Endothelial cell of umbilical vein (primary cell): ENCODE measurements around the gene CRACR2A. TPM values are rescaled to one million over a fixed set of nuclear protein-coding genes. Genes with fewer than 3 reads are reported as not detected.

Source experiments
- BruUV-seq: library from RNA; stranded (reverse); fragments of 400-500 nt; replicated peaks from 2 replicates; lab custom pipeline; 2021; lab: Mats Ljungman, UMichigan
- CTCF ChIA-PET: fragments of 300-600, 350-600 bp; sonication (Branson Sonifier 250); formaldehyde crosslinking; loops from one replicate; lab custom pipeline; 2021; ENCODE audit warnings: antibody characterized with exemption, inconsistent platforms; lab: Charles Lee
- POLR2A ChIA-PET: fragments of 300-600, 350-600 bp; sonication (Branson Sonifier 250); formaldehyde crosslinking; loops from one replicate; lab custom pipeline; 2021; ENCODE audit warnings: antibody characterized with exemption, inconsistent platforms; lab: Charles Lee
- DNase-seq: peaks from one replicate; pipeline ENCODE4 v3.0.0-alpha.2; 2011; ENCODE audit warnings: low read depth, low spot score
- FAIRE-seq: peaks from 2 replicates; lab custom pipeline; 2011; peaks lifted over from hg19 to GRCh38; lab: Jason Lieb, UNC
- H2AFZ ChIP-seq: 2 replicates; pipeline ENCODE4 v1.6.0; 2012; ENCODE audit warnings: low read depth, low read length, control low read depth, inconsistent platforms
- H3K27ac ChIP-seq: 2 replicates; pipeline ENCODE4 v1.5.1; 2011; ENCODE audit warnings: low read depth, mild to moderate bottlenecking, control low read depth, low read length, moderate library complexity; ENCODE audit not compliant: insufficient read depth
- H3K27me3 ChIP-seq, 2 experiments: 2 replicates each; pipeline versions ENCODE4 v1.6.0 to v1.6.1; 2011; ENCODE audit warnings: low read length in 2 of 2, mixed read lengths in 1 of 2; ENCODE audit not compliant: control insufficient read depth in 2 of 2, insufficient read depth in 2 of 2
- H3K36me3 ChIP-seq, 2 experiments: 2 replicates in 1 of 2; 3 replicates in 1 of 2; pipeline ENCODE4 v1.5.1; 2011; ENCODE audit warnings: low read length in 2 of 2, mild to moderate bottlenecking in 1 of 2, moderate library complexity in 1 of 2; ENCODE audit not compliant: control insufficient read depth in 2 of 2, insufficient read depth in 2 of 2; ENCODE audit errors: extremely low read depth in 1 of 2
- H3K4me1 ChIP-seq: 3 replicates; pipeline ENCODE4 v1.5.1; 2011; ENCODE audit warnings: mild to moderate bottlenecking, low read length; ENCODE audit not compliant: control insufficient read depth, insufficient read depth; ENCODE audit errors: extremely low read depth
- H3K4me2 ChIP-seq: 2 replicates; pipeline ENCODE4 v1.6.1; 2011; ENCODE audit warnings: low read length, control low read depth, mixed read lengths; ENCODE audit not compliant: insufficient read depth
- H3K4me3 ChIP-seq, 3 experiments: fragments of 200-600 bp in 1 of 3; sonication (generic), shearing (Covaris generic) in 1 of 3; replicated peaks in 1 of 3; 2 replicates each; pipeline ENCODE4 v1.5.1; 2011 to 2016; ENCODE audit warnings: control low read depth in 3 of 3, low read length in 3 of 3, mild to moderate bottlenecking in 2 of 3, inconsistent platforms in 1 of 3, low read depth in 1 of 3, moderate library complexity in 1 of 3; ENCODE audit not compliant: insufficient read depth in 1 of 3
- H3K79me2 ChIP-seq: 2 replicates; pipeline ENCODE4 v1.6.0; 2012; ENCODE audit warnings: low read length, inconsistent platforms; ENCODE audit not compliant: control insufficient read depth, insufficient read depth
- H3K9ac ChIP-seq: replicated peaks from 2 replicates; pipeline ENCODE3; 2011; ENCODE audit warnings: low read length, control low read depth; ENCODE audit not compliant: insufficient read depth; ENCODE audit errors: extremely low read depth
- H3K9me1 ChIP-seq: replicated peaks from 3 replicates; pipeline ENCODE4 v1.6.0; 2011; ENCODE audit warnings: mild to moderate bottlenecking, low read length; ENCODE audit not compliant: control insufficient read depth, insufficient read depth; ENCODE audit errors: extremely low read depth
- H3K9me3 ChIP-seq: replicated peaks from 2 replicates; pipeline ENCODE4 v1.5.1; 2012; ENCODE audit warnings: low read length, inconsistent platforms; ENCODE audit not compliant: control insufficient read depth, insufficient read depth
- H4K20me1 ChIP-seq: replicated peaks from 2 replicates; pipeline ENCODE3; 2011; ENCODE audit warnings: mild to moderate bottlenecking, low read length; ENCODE audit not compliant: control insufficient read depth, insufficient read depth; ENCODE audit errors: extremely low read depth
- EZH2 ChIP-seq: IDR thresholded peaks from 2 replicates; pipeline ENCODE4 v1.6.1; 2012; ENCODE audit warnings: borderline replicate concordance, low read depth, mild to moderate bottlenecking, moderate library complexity, low read length, inconsistent platforms; ENCODE audit not compliant: severe bottlenecking
- FOS ChIP-seq: IDR thresholded peaks from 2 replicates; pipeline ENCODE4 v1.6.1; 2011; ENCODE audit warnings: mild to moderate bottlenecking, low read length, moderate library complexity, borderline replicate concordance; ENCODE audit not compliant: insufficient read depth
- GATA2 ChIP-seq: IDR thresholded peaks from 2 replicates; pipeline ENCODE4 v1.7.0; 2011; ENCODE audit warnings: low read depth, mild to moderate bottlenecking, moderate library complexity, mixed read lengths, low read length; ENCODE audit not compliant: insufficient read length, insufficient read depth
- JUN ChIP-seq: IDR thresholded peaks from 2 replicates; pipeline ENCODE4 v1.6.1; 2011; ENCODE audit warnings: borderline replicate concordance, low read depth; ENCODE audit not compliant: insufficient read length, insufficient read depth
- MYC ChIP-seq: IDR thresholded peaks from one replicate; pipeline ENCODE4 v1.6.1; 2011; ENCODE audit warnings: mild to moderate bottlenecking, low read depth, low read length
- POLR2A ChIP-seq: IDR thresholded peaks from 2 replicates; pipeline ENCODE4 v1.6.1; 2012; ENCODE audit warnings: low read depth, mild to moderate bottlenecking, control low read depth, low read length
- POLR2AphosphoS5 ChIP-seq: IDR thresholded peaks from 2 replicates; pipeline ENCODE4 v1.6.1; 2012; ENCODE audit warnings: low read depth, mild to moderate bottlenecking, control low read depth, low read length, moderate library complexity; ENCODE audit not compliant: insufficient read depth
- dilution Hi-C: fragments of 300-500 bp; cut with MboI; formaldehyde crosslinking; loops from one replicate; pipeline ENCODE4 v1.15.0; 2019; ENCODE audit warnings: low sequenced_read_pairs; ENCODE audit not compliant: extremely low pct_ligation_motif_present
- intact Hi-C: fragments of 100-400 bp; cut with micrococcal nuclease; formaldehyde crosslinking; loops from one replicate; pipeline ENCODE4 v1.10.0; 2022
- polyA plus RNA-seq, 4 experiments: library from polyadenylated mRNA; depleted of rRNA in 3 of 4; stranded (reverse) in 3 of 4; unstranded in 1 of 4; fragments of >200 nt; gene quantifications; 2 replicates each; pipeline versions ENCODE4 v1.2.1 to v1.2.3, GENCODE V29; 2011 to 2012; ENCODE audit warnings: missing spikeins in 1 of 4
- total RNA-seq: library from RNA; stranded (reverse); gene quantifications from 2 replicates; pipeline ENCODE4 v1.2.3, GENCODE V29; 2021
- TF ChIP-seq, protein P1 (sequence below): IDR thresholded peaks from 2 replicates; pipeline ENCODE4 v1.6.1; 2011; ENCODE audit not compliant: insufficient read depth, insufficient read length
- TF ChIP-seq, protein P2 (sequence below), 2 donors: IDR thresholded peaks; 1 replicate in 1 of 2; 2 replicates in 1 of 2; pipeline ENCODE4 v1.5.1; 2011; ENCODE audit warnings: low read length in 2 of 2, mild to moderate bottlenecking in 2 of 2, moderate library complexity in 2 of 2, control low read depth in 1 of 2, inconsistent platforms in 1 of 2, low read depth in 1 of 2; ENCODE audit not compliant: insufficient read depth in 1 of 2; ENCODE audit errors: extremely low read depth in 1 of 2

CRACR2A gene
- total and polyA plus RNA-seq, 2 donors (not counting 3 experiments of a cell fraction or from before 2014, with no cell fraction given), result 4.4 to 15.9 TPM

DNA sequence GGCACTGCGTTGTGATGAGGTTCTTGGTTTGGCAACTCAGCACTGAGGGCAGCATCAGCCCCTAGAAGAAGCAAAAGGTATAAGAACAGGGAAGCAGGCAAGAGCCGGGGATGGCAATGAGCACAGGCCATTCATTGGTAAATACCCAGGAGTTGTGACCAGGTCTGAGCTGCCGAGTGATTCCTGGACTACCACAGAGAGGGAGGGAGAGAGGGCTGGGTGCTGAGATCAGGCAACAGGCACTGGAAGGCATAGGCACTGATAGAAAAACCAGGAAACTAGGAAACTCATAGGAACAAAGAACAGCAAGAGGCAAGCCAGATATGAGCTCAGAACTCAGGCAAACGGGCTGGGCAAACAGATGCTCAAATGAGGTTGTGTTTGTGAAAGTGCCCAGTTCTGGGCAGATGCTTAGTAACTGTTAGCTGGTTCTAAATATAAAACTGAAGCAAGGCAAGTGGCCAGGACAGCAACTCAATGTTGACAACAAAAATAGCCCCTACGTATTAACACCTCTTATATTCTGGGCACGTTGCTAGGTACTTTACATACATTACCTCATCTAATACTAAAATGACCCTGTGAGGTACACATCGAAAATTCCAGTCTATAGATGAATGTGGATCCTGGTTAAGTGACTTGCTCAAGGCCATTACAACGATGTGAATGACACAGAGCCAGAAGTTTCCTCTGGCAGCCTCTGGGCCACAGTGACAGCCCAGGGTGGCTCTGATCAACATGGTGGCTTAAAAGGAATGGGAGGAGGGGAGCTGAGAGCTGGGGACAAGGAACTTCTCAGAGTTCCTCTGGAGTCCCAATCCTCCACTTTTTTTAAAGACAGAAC is 140.8 kb downstream of the CRACR2A start:
- H2AFZ ChIP-seq, result no peak overlapping the region
- dilution Hi-C loops, result no loop called here

More for the DNA sequence above, 140.8 kb downstream of the CRACR2A start:
- no peaks in the 10 kb centered on the region for H3K4me1 ChIP-seq
- intact Hi-C loops, result no loop called here
- H3K27me3 ChIP-seq, result no peaks in the 10 kb centered on the region
- TF ChIP-seq POLR2AphosphoS5, result no peak
- TF ChIP-seq, protein P1, sequence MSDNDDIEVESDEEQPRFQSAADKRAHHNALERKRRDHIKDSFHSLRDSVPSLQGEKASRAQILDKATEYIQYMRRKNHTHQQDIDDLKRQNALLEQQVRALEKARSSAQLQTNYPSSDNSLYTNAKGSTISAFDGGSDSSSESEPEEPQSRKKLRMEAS, result no peak
- no peak for TF ChIP-seq JUN
- TF ChIP-seq MYC, result no peak
- TF ChIP-seq GATA2, result no peak
- TF ChIP-seq FOS, result no peak
- no peak for TF ChIP-seq EZH2
- TF ChIP-seq, protein P2, sequence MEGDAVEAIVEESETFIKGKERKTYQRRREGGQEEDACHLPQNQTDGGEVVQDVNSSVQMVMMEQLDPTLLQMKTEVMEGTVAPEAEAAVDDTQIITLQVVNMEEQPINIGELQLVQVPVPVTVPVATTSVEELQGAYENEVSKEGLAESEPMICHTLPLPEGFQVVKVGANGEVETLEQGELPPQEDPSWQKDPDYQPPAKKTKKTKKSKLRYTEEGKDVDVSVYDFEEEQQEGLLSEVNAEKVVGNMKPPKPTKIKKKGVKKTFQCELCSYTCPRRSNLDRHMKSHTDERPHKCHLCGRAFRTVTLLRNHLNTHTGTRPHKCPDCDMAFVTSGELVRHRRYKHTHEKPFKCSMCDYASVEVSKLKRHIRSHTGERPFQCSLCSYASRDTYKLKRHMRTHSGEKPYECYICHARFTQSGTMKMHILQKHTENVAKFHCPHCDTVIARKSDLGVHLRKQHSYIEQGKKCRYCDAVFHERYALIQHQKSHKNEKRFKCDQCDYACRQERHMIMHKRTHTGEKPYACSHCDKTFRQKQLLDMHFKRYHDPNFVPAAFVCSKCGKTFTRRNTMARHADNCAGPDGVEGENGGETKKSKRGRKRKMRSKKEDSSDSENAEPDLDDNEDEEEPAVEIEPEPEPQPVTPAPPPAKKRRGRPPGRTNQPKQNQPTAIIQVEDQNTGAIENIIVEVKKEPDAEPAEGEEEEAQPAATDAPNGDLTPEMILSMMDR (IDR thresholded peaks at IDR 0.05; ENCODE audit: extremely low read depth in 1 of 2, insufficient read depth in 1 of 2, low read depth in 1 of 2, low read length in 2 of 2), result no peak
- no peak for TF ChIP-seq POLR2A
- no peaks in the 10 kb centered on the region for H3K9me1 ChIP-seq
- FAIRE-seq (no peak), DNase-seq (no peak)
- H3K27ac ChIP-seq, result no peak overlapping the region
- no peaks in the 10 kb centered on the region for H3K36me3 ChIP-seq
- no peak overlapping the region for H3K4me3 ChIP-seq
- no peak overlapping the region for H3K9ac ChIP-seq
- H4K20me1 ChIP-seq, result no peaks in the 10 kb centered on the region
- CTCF ChIA-PET, result no interaction called here
- POLR2A ChIA-PET, result no interaction called here
- no peaks in the 10 kb centered on the region for H3K79me2 ChIP-seq
- no peak overlapping the region for H3K4me2 ChIP-seq
- H3K9me3 ChIP-seq, result no peaks in the 10 kb centered on the region
- BruUV-seq, result no TSS peak
